HG03558 (cell line): ENCODE measurements around the gene OSMR.

Experiments
- ATAC-seq: cut with Tn5 transposase; IDR thresholded peaks from one replicate; pipeline ENCODE4 v1.9.1; 2021; ENCODE audit warnings: moderate number of reproducible peaks; ENCODE audit not compliant: unreplicated experiment; ENCODE audit errors: extremely low read depth

OSMR gene

DNA sequence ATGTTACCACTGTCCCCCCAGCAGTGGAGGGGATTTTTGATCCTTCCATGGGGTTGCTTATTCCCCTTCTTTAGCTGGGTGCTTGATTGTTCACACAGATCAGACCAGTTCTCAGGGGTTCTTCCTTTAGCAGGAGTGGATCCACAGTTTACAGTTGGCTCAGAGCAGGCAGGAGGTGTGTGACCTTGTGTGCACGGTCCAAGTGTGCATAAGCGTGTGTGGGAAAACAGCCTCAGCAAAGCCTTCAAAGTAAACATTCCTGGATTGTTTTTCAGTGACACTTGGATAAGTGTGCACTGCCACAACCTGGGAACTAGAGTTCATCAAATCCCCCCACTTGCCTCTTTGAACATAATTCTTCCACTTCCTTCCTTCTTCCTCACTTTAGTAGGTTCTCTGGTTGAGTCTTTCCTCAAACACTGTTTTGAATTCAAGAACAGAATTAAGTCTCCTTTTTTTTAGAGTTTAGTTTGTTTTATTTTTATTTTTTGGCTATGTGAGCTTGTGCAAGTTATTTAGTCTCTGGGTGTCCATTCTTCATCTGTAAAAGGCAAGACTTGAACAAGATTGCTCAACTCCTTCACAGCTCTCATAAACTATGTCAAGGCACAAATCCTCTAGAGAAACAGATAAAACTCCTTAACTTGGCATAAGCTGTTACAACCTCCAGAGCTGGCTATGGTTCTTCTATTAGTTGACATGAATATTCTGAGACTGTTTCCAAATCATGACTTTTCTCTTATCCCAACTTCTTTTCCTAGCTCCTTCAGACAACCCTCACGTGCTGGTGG, 78.0 kb downstream of the OSMR start:
- no peak for ATAC-seq

DNA sequence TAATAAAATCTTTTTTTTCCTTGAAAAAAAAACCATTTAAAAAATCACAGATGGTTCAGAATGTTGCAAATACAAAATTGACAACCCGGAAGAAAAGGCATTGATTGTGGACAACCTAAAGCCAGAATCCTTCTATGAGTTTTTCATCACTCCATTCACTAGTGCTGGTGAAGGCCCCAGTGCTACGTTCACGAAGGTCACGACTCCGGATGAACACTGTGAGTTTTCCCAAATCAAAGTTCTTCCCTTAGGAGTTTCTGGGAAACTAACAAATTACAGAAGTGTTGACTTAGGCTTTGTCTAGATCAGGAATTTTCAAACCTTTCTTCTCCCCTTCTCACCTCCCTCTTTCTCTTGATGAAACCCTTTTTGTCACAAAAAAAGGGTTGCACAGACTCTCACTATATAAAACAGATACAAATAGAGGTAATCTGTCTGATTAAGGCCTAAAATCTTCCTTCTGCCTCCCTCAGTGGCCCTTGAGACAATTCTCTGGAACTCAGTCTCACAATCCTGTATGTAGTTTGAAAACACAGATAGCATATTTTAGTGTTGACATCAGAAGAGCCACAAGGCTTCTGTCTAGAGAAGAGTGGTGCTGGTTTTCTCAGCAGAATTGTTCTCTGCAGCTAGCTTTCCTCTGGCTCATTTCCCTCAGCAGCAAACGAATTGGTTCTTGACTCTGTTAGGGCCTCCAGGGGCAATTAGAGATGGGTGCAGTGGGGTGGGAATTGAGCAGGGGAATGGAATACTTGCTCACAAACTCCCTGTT, 79.5 kb downstream of the OSMR start:
- no peak for ATAC-seq

DNA sequence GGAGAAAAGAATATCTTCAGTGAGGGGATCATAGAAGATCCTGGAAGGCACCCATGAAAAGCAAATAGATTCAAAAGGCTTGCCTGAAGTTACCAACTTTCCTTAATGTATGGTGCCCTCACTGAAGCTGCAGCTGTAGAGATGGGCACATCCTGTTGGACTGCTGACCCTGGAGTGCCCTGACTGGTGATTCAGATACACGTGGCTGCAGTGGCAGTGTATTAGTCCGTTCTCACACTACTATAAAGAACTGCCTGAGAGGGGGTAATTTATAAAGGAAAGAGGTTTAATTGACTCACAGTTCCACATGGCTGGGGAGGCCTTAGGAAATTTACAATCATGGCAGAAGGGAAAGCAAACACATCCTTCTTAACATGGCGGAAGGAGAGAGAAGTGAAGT, 80.3 kb downstream of the OSMR start:
- no peak for ATAC-seq

DNA sequence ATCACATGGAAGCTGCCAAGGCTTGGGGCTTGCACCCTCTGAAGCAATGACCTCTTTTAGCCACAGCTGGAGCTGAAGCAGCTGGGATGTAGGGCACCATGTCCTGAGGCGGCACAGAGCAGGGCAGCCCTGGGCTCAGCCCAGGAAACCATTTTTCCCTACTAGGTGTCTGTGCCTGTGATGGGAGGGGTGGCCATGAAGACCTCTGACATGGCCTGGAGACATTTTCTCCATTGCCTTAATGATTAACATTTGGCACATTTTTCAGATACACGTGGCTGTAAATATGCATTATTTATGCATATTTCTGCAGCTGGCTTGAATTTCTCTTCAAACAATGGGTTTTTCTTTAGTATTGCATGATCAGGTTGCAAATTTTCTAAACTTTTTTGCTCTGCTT, 81.7 kb downstream of the OSMR start:
- no peak for ATAC-seq

DNA sequence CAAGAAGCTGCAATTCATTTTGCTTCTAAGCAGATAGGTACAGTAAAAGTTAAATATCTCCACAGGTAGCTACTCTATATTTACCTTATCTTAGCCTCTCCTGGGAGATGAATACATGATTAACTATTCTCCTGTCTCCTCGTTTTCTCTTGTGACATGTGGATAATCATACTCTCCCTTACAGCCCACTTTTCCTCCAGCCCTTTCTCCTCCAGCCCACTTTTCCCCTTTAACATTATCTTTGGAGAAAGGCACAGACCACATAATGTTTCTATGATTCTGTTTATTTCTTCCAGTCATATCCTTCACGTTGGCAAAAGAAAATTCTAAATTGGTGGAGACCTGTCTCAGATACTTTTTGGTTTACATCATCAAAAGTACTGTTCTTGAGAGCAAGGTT, 84.0 kb downstream of the OSMR start:
- ATAC-seq, result no peak

DNA sequence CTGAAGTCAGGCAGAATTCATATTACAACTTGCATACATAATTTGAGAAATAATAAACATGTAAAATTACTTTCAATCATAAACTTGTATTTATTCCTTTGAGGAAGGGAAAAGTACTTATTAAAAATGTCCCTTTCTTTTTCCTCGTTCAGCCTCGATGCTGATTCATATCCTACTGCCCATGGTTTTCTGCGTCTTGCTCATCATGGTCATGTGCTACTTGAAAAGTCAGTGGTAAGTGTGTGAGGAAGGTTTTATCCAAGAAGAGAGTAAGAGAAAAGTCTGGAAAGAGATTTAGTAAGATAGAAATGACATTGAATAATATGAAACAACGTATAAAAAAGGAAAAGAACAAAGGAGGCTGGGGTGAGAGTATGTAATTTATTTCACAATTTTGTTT, 85.9 kb downstream of the OSMR start:
- no peak for ATAC-seq

DNA sequence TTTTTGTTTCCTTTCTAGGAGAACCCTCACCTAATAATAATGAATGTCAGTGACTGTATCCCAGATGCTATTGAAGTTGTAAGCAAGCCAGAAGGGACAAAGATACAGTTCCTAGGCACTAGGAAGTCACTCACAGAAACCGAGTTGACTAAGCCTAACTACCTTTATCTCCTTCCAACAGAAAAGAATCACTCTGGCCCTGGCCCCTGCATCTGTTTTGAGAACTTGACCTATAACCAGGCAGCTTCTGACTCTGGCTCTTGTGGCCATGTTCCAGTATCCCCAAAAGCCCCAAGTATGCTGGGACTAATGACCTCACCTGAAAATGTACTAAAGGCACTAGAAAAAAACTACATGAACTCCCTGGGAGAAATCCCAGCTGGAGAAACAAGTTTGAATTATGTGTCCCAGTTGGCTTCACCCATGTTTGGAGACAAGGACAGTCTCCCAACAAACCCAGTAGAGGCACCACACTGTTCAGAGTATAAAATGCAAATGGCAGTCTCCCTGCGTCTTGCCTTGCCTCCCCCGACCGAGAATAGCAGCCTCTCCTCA, 87.1 kb downstream of the OSMR start:
- ATAC-seq, result no peak

DNA sequence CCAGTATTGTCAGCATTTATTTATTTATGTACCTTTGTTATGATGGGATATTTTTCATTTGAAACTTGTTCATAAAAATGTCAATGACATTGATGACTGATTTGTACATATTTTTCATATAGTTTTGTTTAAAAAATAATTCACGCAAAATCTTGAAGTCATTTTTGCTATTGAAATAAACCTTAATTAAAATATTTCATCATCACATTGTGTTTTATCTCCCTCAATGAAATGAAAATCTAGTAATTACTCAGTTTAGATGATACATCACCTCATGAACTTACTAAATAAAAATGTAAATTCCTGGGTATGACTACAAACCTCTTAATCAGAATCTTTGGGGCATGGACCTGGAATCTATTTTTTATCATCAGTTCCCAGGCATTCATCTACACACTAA, 89.6 kb downstream of the OSMR start:
- no peak for ATAC-seq

DNA sequence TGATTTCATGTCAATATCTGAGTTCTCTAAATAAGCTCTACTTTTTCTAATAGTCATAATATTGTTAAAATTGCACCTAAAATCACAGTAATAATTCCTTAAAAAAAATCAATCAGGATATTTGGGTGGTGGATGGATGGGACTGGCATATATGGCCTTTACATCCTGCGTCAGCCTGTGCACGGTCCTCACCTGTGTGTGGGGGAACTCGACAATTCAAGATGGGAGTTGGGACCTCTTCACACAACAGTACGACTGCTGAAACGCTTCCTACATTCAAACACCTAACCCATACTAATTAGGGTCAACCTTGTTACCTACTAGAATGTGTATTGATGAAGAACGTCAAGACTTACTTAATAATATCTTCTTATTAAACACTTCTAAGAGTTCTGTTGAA, 90.5 kb downstream of the OSMR start:
- no peak for ATAC-seq

DNA sequence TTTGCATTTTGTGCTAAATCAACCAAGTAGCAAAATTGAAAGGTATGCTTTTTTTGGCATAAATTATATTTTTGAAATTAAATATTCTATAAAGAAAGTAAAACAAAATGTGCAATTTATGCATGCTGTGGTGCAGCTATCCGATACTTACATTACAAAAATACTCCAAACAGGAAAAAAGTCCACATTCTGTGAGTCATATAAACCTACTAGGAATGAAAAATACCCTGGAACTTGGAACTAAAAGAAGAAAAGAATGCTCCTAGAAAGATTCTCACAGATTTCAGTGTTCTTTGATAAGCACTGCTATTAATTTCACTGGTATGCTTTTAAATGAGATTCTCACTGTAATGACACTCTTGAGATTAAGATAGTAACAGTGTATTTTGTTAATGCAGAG, 92.6 kb downstream of the OSMR start:
- ATAC-seq, result no peak

DNA sequence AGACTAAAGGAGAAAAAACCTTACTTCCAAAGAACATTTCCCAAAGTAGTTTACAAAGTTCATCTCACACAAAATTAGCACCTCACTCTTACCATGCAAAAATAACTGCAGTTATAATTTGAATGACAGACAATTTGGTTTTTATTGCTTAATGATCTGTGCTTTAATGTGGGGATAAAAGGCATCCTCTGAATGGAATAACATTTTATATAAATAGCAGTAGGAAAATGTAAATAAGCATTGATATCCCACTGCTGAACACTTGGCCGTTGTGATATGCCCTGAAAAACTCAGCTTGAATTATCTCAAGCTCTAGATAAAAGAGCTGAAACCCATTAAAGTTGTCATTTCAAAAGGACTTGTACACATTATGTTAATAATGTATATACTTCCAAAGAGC, 93.2 kb downstream of the OSMR start:
- no peak for ATAC-seq

DNA sequence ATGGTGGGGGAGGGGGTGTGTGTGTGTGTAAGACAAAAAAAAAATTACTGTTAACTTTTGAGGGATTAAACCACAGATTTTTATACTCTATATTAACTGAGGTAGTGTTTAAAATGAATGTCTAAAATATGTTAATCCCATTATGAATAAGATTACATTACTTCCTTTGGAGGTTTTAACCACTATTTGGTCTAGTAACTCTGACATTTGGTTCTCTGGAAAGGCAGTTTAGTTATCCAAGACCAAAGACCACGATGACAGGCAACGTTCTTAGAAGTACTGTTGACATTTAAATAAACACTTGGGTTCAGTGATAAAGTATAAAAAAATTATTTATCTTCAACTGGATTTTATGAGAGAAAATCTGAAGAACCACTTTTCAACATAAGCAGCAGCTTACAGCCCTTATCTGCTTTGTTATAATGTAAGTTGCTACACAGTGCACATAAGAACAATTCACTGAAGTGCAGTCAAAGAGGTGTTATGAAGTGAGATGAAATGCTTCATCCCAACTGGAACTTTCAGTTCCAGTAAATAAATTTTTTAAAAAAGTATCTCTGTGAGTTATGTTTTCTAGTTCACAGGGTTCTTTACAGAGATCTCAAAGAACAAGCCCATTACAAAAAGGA, 94.5 kb downstream of the OSMR start:
- no peak for ATAC-seq

DNA sequence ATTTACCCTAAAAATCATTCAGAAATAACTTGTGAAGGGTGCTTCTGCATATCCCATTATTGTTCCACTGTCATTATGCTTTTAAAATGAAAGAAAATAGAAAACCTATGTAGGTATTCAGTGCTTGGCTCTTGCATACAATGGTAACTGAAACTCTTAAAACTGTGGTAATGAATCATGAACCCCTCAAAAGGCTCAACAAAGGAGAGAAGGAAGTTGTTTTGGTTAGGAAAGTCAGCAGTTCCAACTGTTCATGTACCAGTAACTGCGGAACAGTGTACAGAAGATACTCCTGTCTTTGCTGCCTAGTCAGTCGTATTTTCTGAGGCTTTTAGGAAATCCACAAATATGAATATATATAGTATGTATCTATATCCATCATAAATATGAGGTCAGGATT, 96.1 kb downstream of the OSMR start:
- ATAC-seq, result no peak

DNA sequence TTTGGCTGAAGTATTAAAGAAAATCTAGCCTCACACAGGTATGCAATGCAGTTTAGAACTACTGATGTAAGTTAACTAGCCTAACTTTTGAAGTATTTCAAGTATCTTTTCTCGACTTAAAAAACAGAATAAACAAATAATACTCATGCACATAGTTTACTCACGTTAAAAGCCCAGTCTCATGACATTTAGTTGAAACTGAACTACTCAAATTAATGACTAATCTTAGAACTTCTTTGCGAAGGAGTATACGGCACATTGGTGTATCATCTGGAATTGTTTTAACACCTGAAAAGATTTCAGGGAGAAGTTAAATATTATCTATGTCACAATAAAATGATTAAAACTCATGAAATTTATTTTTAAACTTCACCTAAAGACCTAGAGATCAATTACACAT, 98.5 kb downstream of the OSMR start:
- no peak for ATAC-seq

DNA sequence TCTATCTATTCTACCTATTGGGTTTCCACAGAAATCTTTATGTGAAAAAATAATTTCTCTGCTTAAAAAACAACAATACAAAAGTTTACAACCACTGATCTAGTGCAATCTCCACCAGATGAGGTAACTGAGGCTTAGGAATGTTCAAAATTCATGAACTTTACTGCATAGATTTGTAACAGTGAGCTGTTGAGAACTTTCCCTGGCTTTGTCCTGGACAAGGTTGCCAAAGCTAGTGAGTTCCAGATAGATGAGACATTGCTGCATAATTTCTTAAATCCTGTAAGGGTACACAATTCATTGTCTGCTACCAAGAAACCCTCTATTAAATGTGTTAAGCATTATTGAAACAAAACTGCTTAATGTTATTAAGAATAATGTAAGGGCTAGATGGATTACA, 102.7 kb downstream of the OSMR start:
- no peak for ATAC-seq

DNA sequence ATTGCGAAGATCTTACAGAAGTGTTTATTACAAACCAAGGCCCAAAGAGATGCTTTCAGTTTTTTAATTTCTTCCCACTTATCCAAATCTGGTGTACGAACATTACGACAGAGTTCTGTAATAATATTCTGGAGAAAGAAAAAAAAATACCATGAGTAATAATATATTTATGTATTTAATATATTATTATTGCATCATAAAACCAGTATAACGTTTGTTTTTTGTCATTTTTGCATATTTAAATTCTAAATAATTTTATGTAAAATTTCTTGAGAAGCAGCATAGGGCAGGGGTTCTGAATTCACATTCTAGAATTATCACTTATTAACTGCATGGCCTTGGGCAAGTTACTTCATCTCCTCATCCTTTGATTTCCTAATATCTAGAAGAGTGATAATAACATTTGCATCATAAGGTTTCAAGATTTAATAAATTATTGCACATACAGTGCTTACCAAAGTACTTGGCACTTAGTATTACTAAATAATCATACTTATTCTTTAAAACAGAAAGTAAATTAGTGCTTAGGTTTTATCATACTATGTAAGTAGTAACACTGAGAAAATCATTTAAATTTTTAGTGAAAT, 107.7 kb downstream of the OSMR start:
- ATAC-seq, result no peak

DNA sequence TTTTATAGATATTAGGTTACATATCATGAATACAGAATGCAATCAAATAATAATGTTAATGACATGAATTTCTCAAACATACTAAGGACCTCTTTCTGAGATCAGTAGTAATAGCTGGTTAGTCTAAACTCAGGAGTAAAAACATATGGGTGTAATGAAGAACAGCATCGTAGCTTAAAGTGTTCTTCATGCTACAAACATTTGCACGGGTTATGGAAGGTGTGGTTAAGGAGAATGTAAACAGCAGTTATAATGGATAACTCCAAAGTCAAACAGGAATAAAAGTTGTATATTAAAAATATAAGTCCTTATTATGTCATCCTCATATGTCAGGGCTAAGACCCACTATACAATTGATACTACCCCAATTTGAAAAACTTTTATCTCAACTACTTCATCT, 115.9 kb downstream of the OSMR start:
- no peak for ATAC-seq

DNA sequence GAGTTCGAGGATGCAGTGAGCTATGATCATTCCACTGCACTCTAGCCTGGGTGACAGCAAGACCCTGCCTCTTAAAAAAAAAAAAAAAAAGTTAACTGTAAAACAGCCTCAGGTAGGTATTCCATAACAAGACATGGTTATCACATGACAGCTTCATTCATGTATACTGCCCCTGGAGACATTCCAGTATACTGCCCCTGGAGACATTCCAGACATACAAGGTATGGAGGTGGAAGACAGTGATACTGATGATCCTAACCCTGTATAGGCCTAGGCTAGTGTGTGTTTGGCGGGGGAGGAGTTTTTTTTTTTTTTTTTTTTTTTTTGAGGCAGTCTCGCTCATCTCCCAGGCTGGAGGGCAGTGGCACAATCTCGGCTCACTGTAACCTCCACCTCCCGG, 122.9 kb downstream of the OSMR start:
- no peak for ATAC-seq

DNA sequence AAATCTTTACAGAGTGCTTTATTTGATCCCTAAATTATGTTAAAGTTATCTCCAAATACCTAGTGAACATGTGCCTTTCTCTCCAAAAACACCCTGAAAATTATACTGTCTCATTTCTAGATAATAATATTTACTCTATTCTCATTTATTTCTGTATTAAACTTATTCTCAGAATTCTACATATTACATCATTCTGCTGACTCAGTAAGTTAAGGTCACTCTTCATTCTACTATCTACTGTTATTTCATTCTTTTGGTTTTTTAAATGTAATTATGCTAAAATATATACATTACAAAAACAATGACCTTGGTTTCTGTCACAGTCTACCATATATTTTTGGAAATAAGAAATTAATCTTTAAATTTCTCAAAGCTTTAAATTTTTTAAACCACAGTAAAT, 132.2 kb downstream of the OSMR start:
- no peak for ATAC-seq

DNA sequence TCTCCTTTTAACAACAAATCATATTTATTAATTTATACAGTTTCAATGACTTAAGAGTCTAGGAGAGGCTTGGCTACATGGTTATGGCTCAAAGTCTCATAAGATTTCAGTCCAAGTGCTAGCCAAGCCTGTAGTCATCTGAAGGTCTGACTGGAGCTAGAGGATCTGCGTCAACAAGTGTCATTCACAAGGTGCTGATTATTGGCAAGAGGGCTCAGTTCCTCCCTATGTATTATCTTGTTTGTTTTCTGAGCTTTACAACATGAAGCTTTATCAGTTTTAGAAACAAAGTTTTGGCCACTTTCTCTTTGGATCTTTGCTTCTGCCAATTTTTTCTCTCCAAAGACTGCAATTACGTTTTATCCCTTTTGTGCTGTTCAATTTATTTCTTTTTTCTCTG, 133.7 kb downstream of the OSMR start:
- ATAC-seq, result no peak
